Measurements from ENCODE around the gene HSPA1A. TPM values are rescaled to one million over a fixed set of nuclear protein-coding genes. Genes with fewer than 3 reads are reported as not detected.
A peak's percentile ranks its signal among the peaks of the same experiment; 100 is the strongest.

Gene HSPA1A
- total and polyA plus RNA-seq, 10 donors = 16.4 to 384 (median 122) TPM

- intact Hi-C loops (cut with DNase I; ENCODE audit: low total_unique reads) = no loop called here
- Histone ChIP-seq H3K27me3 (replicated peaks in 1 of 7) (no peaks in the 10 kb centered on the region), H3K36me3 (peaks cover 0 to 74% (median 67%) of the 10 kb centered on the region in 6 donors), H3K4me3 (no peak overlapping the region), H3K4me1 (peaks cover 9 to 30% (median 16%) of the 10 kb centered on the region in 6 donors), H3K27ac (no peak overlapping the region), H3K9me3 (no peaks in the 10 kb centered on the region)
- 92 to 99% (median 97%) methylated on average over 5 to 10 of the region's 10 CpGs for WGBS, 5 donors
- no peak for TF ChIP-seq CTCF (IDR thresholded peaks at IDR 0.05 in 8 of 11, conservative IDR thresholded peaks at IDR 0.05 in 3 of 11)
- no peak for TF ChIP-seq POLR2A (IDR thresholded peaks at IDR 0.05)
- TF ChIP-seq POLR2AphosphoS5 (IDR thresholded peaks at IDR 0.05) = no peak
- DNase-seq = no peak
Measured at GRCh38 chr6:31779908-31780307, 35.4 kb upstream of the HSPA1A start.

GRCh38 chr6:31780507-31781243, 34.7 kb upstream of the HSPA1A start:
- H3K27me3 ChIP-seq (replicated peaks in 1 of 7) = no peaks in the 10 kb centered on the region
- 88 to 96% (median 92%) methylated on average over 13 to 20 of the region's 20 CpGs for WGBS, 5 donors
- no peak overlapping the region for H3K4me3 ChIP-seq
- H3K36me3 ChIP-seq = peaks cover 0 to 82% (median 75%) of the 10 kb centered on the region in 6 donors
- no peaks in the 10 kb centered on the region for H3K9me3 ChIP-seq
- DNase-seq = no peak
- intact Hi-C loops (cut with DNase I; ENCODE audit: low total_unique reads) = no loop called here
- no peak for TF ChIP-seq CTCF (IDR thresholded peaks at IDR 0.05 in 8 of 11, conservative IDR thresholded peaks at IDR 0.05 in 3 of 11)
- TF ChIP-seq POLR2AphosphoS5 (IDR thresholded peaks at IDR 0.05) = no peak
- TF ChIP-seq POLR2A (IDR thresholded peaks at IDR 0.05) = no peak
- H3K4me1 ChIP-seq = peaks cover 9 to 24% (median 16%) of the 10 kb centered on the region in 6 donors
- no peak overlapping the region for H3K27ac ChIP-seq

GRCh38 chr6:31781244-31782125, 33.9 kb upstream of the HSPA1A start:
- Histone ChIP-seq H3K36me3 (peaks cover 0 to 90% (median 78%) of the 10 kb centered on the region in 6 donors), H3K9me3 (no peaks in the 10 kb centered on the region), H3K27ac (peak overlapping the region in 1 of 8 donors; percentile 4), H3K4me1 (peaks cover 9 to 16% (median 12%) of the 10 kb centered on the region in 6 donors), H3K27me3 (replicated peaks in 1 of 7) (no peaks in the 10 kb centered on the region), H3K4me3 (no peak overlapping the region)
- TF ChIP-seq CTCF (IDR thresholded peaks at IDR 0.05 in 8 of 11, conservative IDR thresholded peaks at IDR 0.05 in 3 of 11) (no peak), POLR2AphosphoS5 (IDR thresholded peaks at IDR 0.05) (no peak), POLR2A (IDR thresholded peaks at IDR 0.05) (no peak)
- DNase-seq = no peak
- intact Hi-C loops (cut with DNase I; ENCODE audit: low total_unique reads) = no loop called here
- WGBS, 5 donors = 90 to 97% (median 96%) methylated on average over 14 to 23 of the region's 23 CpGs

All from spleen (tissue), 11 donors.